ENCODE data around the gene GYPB.
"Not testable (repeated sequence)": the region's sequence is repeated elsewhere in the genome, so short reads cannot be mapped to it uniquely, and the experiment has no call there.

DNA sequence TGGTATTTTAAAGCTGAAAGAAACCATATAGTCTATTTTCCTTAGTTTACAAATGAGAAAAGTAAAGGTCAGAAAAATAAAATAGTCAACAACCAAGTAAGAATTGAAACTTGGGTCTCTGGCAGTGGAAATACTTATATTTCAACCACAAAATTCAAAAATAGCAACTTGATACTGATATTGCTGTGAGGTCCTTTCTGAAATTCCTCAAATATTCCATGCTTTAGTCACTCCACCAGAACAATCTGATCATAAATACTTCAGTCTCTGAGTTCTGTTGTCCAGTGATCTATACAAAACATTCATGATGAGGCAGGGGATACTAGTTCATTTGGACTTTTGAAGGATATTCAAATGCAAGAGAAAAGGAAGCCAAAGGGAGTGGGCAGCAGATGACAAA lies 25.8 kb upstream of the GYPB start:
- TF ChIP-seq CTCF (conservative IDR thresholded peaks at IDR 0.05; ENCODE audit: low read depth in 2 of 2); EZH2 (IDR thresholded peaks at IDR 0.05; ENCODE audit: low read depth, unreplicated experiment); EZH2phosphoT487 (IDR thresholded peaks at IDR 0.05; ENCODE audit: unreplicated experiment); POLR2AphosphoS5 (IDR thresholded peaks at IDR 0.05; ENCODE audit: low read depth); CREB1 (CRISPR knock-in tag; IDR thresholded peaks at IDR 0.05; ENCODE audit: low read depth): not testable (repeated sequence)
- TF ChIP-seq, protein P1, sequence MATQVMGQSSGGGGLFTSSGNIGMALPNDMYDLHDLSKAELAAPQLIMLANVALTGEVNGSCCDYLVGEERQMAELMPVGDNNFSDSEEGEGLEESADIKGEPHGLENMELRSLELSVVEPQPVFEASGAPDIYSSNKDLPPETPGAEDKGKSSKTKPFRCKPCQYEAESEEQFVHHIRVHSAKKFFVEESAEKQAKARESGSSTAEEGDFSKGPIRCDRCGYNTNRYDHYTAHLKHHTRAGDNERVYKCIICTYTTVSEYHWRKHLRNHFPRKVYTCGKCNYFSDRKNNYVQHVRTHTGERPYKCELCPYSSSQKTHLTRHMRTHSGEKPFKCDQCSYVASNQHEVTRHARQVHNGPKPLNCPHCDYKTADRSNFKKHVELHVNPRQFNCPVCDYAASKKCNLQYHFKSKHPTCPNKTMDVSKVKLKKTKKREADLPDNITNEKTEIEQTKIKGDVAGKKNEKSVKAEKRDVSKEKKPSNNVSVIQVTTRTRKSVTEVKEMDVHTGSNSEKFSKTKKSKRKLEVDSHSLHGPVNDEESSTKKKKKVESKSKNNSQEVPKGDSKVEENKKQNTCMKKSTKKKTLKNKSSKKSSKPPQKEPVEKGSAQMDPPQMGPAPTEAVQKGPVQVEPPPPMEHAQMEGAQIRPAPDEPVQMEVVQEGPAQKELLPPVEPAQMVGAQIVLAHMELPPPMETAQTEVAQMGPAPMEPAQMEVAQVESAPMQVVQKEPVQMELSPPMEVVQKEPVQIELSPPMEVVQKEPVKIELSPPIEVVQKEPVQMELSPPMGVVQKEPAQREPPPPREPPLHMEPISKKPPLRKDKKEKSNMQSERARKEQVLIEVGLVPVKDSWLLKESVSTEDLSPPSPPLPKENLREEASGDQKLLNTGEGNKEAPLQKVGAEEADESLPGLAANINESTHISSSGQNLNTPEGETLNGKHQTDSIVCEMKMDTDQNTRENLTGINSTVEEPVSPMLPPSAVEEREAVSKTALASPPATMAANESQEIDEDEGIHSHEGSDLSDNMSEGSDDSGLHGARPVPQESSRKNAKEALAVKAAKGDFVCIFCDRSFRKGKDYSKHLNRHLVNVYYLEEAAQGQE (IDR thresholded peaks at IDR 0.05; ENCODE audit: unreplicated experiment), result not testable (repeated sequence)
